ENCODE results near the gene VPS39.

The VPS39 gene

DNA sequence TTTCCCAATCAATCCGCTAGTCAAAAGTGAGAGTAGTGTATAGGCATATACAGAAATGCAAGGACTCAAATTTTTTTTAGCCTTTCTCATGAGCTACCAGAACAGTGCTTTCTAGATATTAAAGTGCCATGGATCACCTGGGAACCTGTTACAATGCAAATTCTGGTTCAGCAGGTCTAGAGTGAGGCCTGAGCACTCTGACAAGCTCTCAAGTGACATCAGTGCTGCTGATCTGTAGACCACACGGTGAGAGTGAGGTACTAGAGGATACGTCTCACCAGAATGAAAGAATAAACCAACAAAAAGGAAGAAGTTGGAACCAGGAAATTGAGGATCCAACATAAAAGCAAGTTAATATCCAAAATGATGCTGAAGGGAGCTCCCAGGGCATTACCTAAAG lies 97.7 kb downstream of the VPS39 start:
- in situ Hi-C loops (cut with MboI; ENCODE audit: low pct_unique_long_range_greater_than_20kb, low sequenced_read_pairs) = no loop called here
- DNase-seq = no peak

GRCh38 chr15:42108806-42109205 lies 99.3 kb downstream of the VPS39 start:
- DNase-seq = peak; percentile 21
- in situ Hi-C loops (cut with MboI; ENCODE audit: low pct_unique_long_range_greater_than_20kb, low sequenced_read_pairs) = no loop called here
